Dermis microvascular lymphatic vessel endothelial cell (primary cell): ENCODE results near the gene MPZL3. TPM values are rescaled to one million over a fixed set of nuclear protein-coding genes. Genes with fewer than 3 reads are reported as not detected.

Experiments
- DNase-seq, 2 donors: peaks; one replicate each; pipeline versions ENCODE4 v3.0.0 to v3.0.0-alpha.2; 2010; ENCODE audit warnings: low read depth in 2 of 2
- total RNA-seq: library from RNA; depleted of rRNA; stranded (reverse); fragments of >200 nt; gene quantifications from 2 replicates; pipeline ENCODE4 v1.2.1, GENCODE V29; 2014

MPZL3 gene
- total RNA-seq, 1 donor from 2014 or later, result 3.2 TPM

DNA sequence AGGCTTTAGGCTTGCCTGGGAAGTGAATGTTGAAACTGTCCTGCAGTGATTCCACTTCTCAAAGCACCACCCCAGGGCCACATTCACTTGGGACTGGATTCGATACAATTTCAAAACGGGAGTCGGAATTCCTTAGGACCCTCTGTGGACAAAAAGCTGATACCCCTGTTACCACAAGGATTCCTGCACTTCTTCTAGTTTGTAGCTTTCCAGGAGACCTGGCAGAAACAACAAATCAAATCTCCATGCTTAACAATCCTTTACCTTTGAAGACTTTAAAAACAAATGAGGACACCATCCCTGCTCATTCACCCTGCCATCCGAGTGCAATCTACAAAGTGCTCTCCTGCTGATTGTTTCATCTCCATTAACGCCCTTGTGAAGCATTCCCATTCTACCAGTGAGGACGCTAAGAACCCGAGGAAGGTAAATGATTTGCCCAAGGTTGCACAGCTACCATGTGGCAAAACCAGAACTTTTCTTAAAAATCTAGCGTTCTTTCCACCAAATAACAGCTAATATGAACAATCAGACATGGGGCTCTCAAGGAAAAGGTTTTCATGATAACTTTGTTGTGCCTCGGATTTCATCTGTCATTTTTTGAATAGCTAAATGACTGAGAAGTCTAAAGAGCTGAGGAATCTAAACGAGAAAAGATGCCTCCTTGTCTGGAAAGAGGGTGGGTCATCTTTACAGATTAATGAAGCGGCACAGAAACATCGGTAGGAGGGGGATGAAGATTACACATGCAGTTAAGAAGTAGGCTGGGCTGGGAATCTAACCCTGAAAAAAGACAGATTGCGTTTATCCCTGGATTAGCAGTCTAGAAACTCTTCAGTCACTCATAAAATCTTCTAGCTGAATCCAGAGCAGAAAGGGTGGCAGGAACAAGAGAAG lies 12.7 kb upstream of the MPZL3 start:
- DNase-seq, result no peak

DNA sequence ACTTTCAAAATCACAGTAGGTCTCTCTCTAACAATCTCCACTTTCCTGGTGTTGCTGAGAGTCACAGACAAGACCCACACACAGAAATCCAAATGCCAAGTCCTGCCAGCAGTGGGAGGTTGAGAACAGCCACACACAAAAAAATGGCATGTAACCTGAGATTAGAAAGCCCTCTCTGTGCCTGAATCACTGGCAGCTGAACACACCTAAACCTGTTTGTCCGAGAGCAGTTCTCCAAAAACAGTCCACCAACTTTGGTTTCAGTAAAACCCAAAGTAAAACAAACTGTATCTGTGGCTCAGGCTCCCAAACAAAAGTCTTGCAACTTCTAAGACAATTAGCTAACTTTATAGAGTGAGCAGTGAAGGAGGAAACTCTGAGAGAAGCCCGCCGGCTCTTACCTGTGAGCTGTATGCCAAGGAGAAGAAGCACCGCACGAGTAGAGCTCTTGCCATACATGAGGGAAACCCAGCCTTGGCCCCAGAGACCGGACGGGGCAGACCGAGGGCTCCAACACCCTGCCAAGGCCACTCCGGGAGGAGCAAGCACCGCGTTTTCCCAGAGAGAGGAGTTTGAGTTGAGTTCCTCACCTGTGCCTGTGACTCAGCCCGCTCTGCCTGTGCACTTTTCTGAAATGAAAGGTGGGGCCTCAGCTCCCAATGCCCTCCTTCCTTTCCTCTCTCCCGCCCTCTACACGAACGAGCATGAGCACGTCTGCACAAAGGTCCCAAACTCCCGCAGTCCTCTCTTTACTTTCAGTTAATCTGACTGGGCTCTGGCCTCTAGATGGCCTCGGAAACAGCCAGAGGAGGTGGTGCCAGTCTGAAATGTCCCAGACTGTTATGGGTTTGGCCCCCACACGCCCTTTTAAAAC lies 11.8 kb upstream of the MPZL3 start, which contains the start of gene MPZL2:
MPZL2 (minus strand) TSS at position 603 of the 874 bp plus-strand sequence; CDS start at position 459, 144 bp downstream.
- peak in 1 of 2 donors; percentile 33 for DNase-seq

DNA sequence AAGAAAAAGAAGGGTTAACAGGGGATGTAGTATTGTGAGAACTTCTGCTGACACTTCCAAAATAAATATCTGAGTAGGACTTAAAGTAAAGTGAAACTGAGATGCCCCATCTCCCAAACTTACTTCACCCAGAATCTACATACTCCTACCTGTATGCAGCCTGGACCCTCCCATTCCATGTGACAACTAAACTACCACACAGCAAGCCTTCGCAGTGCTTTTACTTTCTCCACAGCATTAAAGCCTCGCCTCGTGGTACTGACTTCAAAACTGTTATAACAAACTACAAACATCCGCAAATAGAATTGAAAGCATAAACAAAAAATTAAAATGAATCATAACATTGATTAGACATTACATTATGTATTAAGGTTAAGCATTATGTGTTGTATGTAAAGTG lies 10.9 kb upstream of the MPZL3 start:
- DNase-seq, result no peak

DNA sequence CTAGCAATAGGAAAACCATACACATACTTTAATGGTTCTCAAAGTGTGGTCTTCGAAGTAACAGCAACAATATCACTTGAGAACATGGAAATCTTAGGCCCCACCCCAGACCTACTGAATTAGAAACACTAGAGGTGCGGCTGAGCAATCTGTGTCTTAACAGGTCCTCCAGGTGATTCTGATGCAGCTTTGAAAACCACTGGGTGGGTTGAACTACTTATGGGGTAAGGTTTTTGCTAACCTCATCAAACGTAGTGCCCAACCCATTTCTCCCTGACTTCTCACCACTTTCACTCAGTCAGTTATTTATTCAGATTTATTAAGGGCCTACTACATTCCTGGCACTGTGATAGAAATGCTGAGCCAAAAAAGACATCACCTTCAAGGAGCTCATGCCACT lies 8.2 kb upstream of the MPZL3 start:
- DNase-seq, result no peak

DNA sequence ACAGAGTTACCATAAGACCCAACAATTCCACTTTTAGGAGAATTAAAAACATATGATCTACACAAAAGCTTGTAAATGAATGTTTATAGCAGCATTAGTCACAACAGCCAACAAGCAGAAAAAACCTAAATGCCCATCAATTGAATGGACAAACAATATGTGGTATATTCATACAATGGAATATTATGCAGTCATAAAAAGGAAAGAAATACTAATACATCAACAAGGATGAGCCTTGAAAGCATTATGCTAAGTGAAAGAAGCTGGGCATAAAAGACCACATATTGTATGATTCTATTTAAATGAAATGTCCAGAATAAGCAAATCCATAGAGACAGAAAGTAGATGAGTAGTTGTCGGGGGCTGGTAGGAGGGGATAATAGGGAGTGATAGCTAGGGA lies 7.0 kb upstream of the MPZL3 start:
- no peak for DNase-seq

DNA sequence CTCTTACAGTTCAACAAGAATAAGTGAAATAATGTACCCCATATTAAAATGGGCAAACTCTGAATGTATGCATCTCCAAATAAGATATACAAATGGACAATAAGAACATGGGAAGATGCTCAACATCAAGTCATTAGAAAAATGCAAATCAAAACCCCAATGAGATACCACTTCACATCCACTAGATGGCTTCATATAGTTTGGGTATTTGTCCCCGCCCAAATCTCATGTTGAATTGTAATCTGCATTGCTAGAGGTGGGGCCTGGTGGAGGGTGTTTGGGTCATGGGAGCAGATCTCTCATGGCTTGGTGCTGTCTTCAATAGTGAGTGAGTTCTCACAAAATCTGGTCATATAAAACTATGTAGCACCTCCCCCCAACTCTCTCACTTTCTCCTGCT lies 6.2 kb upstream of the MPZL3 start:
- DNase-seq, result no peak

DNA sequence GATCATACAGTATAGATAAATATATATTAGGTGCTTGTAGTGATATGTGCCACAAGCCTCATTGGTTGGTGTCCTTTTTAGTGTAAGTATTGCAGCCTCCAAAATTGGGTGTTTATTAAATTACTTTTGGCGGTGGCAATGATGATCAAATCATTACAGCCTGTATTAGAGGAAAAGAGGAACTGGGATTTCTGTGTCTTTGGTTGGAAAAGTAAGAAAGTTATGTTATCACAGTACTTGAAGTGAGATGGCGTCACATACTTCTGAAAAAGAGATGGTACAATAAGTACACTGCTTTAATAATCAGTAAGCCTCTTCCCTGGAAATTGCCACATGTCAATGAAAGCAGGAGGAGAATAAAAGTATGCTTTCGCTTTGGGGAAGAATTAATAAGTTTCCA lies 523 bp upstream of the MPZL3 start:
- DNase-seq, result no peak

DNA sequence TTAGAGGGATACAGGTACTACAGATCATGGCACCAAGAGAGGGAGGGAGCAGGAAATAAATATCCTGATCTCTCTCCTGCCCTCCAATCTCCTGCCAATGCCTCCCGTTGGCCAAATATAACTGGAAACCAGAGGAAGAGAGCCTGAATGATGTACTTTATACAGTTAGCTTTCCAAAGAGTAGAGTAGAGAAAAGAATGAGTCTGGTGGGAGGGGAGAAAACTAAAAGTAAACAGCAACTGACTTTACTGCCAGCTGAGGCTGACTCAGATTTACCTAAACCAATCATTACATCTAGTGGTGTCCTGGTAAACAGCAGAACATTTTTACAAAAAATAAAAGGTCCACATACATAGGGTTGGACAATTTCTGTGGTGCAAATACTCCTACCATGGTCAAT lies 5.1 kb downstream of the MPZL3 start:
- DNase-seq, result peak; percentile 10 to 79

DNA sequence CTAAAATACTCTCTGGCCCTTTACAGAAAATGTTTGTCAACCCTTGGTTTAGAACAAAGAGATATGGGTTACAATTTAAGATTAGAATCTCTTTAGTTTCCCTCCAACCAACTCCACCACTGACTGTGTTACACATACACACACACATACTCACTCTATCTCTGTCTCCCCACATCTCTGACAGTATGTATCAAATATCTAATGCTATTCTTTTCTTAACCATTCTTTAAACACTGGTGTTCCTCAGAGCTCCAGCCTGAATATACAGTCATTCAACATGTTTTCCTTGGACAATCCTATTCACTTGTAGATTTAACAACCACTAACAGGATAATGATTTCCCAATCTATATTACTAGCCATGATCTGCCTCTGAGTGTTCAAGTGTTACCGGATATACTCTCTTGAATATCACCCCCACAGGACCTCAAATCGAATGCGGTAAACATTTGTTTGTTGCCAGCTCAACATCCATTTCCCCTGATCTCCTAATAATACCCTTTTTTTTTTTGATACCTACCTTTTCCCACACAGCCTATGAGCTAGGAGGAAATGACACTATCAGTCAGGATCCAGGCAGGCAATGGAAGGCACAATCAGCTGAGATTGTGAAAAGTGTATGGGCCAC lies 6.1 kb downstream of the MPZL3 start:
- DNase-seq, result peak in 1 of 2 donors; percentile 32

DNA sequence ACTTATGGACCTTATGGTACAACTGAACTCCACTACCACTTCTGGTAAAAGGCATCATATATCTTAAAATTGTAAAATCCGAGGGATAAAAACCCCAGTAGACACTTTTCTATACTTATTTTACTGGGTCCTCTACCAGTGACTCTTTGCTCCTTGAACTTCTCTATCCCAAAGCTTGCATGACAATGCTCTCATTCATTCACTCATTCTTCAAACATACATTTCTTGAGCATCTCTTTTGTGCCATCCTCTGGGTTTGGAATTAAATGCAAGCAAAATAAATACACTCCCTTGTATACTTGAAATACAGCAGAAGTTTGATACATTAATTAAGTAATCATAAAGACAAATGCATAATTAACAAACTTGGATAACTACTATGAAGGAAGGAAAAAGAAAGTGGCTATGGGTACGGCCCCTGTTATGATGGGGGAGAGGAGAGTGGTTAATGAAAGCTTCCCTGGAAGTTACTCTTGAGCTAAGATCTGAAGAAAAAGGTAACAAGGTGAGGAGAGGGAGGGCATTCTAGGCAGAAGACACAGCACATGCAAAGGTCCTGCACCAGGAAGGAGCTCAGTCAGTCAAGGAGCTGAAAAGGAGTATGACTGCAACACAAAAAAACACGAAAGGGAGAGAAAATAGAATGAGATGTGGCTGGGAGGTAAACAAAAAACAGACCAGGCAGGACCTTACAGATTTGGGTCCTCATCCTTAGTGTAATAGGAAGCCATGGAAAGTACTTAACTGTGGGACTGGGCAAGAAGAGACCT lies 8.0 kb downstream of the MPZL3 start:
- DNase-seq, result no peak

DNA sequence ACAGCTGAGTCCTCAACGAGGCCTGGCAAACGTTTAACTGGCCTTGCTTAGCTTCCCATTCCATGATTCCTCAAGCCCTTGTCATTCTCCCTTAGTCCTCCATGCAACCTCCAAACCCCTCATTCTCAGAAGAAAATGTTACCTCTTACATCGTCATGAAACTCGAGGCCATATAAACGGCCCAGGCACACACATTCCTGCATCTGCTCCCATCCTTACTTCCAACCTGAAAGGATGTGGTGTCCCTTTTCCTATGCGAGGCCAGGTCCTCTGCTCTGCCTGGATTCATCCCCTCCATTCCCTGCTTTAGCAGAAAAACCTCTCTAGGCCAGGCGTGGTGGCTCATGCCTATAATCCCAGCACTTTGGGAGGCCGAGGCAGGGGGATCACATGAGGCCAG lies 9.0 kb downstream of the MPZL3 start:
- DNase-seq, result no peak

DNA sequence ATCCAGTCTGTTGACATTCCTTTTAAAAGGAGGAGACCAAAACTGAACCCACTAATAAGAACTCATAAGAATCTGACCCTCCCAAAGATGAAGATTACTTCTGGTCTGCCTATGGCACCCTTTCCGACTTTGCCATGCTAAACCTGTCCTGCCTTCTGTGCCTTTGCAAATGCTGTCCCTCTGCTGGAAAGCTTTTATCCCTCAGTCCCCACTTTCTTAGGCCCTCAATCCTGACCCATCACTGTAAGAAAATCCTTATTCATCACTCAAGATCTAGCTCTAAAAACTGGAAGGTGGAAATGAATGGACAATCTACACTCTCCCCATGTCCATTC lies 10.4 kb downstream of the MPZL3 start:
- no peak for DNase-seq

DNA sequence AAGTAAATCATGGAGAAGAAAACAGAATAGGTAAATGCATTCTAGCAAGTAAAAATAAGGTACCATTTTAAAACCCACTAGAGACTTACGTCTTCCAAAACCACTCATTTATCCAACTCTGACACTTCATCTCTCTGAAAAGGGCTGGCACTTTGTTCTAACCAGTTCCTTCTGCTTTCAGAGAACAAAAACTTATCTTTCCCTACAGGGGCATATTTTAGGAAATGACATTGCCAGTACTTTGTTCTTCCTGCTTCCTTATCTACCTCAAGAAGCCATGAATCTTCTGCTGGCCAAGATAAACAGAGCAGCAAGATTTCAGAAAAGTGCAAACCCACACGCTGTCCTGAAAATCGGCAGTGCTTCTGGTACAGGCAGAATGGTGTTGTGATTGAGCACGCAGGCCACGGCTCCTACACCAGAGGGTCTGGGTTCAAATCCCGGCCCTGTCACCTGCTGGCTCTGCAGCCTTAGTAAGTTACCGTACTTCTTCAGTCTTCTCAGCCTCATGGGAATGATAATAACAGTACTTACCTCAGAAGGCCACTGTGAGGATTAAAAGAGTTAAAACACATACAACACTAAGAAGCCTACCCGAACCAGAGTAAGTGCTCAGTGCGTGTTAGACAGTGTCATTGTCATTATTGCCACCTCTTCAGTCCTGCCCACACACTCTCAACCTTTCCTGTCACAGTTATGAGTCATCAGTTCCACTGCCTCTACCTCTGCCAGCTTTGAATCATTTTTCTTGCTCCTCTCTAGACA lies 11.0 kb downstream of the MPZL3 start:
- peak; percentile 66 to 85 for DNase-seq

DNA sequence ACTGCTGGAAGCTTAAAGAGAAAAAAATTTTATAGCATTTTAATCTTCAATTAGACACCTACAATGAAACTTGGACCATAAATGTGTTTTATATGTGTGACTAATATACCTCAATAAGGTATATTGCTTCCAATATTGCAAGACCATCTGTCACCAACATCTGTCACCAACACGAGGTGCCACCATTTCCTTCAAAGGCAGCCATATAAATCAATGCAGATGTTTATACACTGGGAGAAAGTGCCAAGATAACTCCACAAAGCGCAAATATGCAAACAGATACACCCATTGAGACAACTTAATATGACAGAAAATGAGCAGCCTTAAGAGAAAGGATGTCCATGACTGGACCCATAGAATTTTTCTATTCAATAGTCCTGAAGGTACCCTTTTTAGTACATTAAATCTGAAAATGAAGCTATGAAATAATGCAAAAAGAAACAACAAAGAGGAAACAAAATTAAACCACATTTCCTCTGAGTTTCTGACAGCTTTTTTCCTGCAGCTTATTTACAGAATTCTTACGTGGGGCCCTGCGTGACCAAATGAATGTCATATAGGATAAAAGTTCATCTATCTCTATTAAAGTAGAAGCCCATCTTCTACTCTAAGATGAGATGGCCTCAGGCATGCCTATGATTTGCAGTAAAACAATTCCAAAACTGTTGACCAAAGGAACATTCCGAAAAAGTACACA lies 12.5 kb downstream of the MPZL3 start:
- no peak for DNase-seq

DNA sequence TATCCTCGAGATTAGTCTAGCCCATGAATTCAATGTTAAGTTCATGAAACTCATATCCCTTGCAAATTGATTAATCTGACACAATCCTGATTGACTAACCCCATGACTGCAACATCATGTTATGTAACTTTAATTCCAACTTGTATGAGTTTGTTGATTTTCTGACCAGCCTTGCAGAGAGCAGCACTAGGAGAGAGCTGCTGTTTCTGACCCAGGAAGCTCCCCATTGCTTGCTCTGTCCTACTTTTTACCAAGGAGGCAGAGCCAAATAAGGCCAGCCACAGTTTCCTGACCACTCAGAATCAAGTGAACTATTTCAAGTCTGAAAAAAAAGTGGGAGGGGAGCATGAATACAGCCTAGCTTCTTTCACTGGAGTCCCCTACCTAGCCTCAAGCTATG lies 13.2 kb downstream of the MPZL3 start:
- DNase-seq, result no peak

DNA sequence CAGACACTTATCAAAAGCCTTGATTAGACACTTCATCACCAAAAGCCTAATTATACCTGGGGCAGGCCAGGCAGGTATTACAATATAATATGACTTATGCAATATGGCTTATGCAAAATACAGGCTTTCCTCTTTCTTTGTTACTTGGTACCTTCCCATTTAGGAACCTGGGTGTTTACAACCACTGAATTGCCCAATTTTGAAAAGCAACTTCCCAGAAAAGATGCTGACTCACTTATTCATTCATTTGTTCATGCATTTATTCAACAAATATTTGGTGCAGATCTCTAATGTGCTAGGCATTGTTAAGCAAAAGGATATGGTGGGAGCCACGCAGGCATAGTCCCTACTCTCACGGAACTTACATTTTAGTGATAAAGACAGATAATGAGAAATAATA lies 13.7 kb downstream of the MPZL3 start:
- DNase-seq, result no peak

DNA sequence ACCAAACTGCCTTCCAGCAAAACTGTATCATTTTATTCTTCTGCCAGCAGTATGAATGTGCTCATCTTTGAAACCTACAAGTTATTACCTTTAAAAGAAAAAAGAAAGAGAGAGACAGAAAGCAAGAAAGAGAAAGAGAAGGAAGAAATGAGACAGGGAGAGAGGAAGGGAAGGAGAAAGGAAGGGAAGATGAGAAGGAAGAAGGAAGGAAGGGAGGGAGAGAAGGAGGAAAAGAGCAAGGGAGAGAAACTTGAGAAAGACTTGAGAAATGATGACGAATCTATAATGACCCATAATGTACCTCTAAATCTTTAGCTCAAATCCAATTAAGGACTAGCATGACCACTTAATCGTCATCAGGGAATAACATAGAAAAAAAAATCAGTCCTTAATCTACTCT lies 16.0 kb downstream of the MPZL3 start:
- no peak for DNase-seq

DNA sequence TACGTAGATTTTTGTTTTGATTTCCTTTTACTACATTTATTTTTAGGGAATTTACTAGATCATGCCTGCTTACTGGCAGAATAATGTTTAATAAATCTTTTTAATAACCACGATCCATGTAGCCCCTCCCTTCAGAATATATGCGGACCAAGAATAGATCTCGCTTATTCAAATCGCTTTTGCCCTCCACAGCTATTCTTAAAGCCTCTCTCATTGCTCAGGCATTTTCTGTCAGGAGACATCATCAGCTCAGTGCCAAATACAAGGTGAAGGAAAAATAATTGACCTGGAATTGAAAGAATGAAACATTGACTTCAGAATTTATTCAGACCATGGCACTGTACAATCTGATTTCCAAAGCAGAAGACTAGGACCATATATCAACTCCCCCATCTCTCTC lies 17.3 kb downstream of the MPZL3 start:
- DNase-seq, result no peak

DNA sequence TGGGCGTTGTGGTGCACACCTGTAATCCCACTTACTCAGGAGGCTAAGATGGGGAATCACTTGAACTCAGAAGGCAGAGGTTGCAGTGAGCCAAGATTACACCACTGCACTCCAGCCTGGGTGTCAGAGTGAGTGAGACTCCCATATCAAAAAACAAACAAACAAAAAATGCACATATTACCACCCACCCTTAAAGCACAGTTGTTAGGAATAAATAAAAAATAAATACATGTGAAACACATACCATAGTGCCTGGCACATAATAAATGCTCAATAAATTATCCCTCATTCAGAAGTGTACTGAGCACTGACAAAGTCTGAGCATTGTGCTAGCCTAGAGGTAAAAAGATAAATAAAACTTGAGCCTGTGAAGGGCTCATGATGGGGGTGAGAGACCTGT lies 18.3 kb downstream of the MPZL3 start:
- DNase-seq, result no peak

DNA sequence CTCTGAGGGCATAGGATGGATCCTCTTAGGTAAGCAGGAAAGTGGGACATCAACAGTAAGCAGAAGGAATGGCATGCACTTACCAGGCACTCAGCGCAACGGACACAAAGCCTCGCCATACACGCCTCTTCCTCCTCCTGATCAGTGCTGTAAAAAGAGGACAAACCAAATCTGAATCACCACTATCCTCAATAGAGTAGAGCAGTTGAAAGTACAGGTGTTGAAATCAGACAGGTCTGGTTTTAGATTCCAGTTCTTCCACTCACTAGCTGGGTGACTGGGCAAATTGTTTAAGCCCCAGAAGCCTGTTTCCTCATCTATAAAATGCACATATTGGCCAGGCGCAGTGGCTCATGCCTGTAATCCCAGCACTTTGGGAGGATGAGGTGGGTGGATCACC lies 18.8 kb downstream of the MPZL3 start:
- no peak for DNase-seq
